Measurements from ENCODE around the gene TSC22D3. TPM values are rescaled to one million over a fixed set of nuclear protein-coding genes. Genes with fewer than 3 reads are reported as not detected.
"Not testable (repeated sequence)": the region's sequence is repeated elsewhere in the genome, so short reads cannot be mapped to it uniquely, and the experiment has no call there.

TSC22D3 gene
- total RNA-seq (ENCODE audit: unreplicated experiment): 107 TPM
- long read RNA-seq, transcript TSC22D3-206 (3 exons, 2,027 nt): major isoform, 126 of 186 reads
- long read RNA-seq, transcript TSC22D3-205 (3 exons, 1,812 nt): minor isoform, 51 of 186 reads
- long read RNA-seq, partial matches to known transcripts: 0 of 186 reads
- long read RNA-seq, other reads (novel, unspliced or antisense): 6 of 186 reads

DNA sequence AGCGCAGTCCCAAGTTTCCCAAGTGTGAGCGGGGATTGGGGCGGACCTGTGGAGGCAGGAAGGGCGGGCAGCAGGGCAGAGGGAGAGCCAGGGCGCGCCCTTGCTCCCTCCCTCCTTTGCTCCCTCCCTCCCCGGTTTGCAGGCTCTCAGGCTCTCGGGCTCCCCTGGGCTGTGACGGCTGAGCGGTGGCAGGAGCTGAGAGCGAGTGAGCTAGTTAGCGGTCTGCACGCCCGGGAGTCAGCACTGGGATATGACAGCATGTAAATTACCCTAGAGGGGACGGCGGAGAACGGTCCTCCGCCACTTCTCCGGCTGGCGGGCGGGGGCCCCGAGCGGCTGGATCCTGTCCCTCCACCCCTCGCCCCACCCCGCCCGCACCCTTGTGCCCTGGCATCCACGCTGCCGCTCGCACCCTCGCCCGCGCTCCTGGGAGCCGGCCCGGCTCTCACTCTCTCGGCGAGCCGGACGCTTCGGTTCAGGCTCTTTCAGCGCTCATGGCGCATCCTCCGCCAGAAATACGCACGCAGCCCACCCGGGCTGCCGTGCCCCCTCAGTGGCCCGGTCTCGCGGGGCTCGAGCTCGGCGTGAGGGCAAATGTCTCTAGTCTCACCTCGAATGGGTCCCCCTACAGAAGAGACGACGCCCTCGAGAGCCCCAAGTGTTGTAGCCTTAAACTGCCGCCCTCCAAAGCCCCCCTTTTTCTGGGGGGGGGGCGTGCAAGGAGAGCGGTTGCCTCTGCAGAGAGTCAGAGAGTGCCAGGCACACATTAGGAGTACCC lies at the start of gene TSC22D3:
TSC22D3 (minus strand) TSS at position 54 of the 778 bp plus-strand sequence. CDS start 368 bp downstream, outside the sequence.
- Mint-ChIP-seq H3K27ac (ENCODE audit: unreplicated experiment) (no peak within 1 kb of the TSS), H3K9me3 (ENCODE audit: unreplicated experiment) (no peaks in the 10 kb centered on the region), H3K27me3 (ENCODE audit: unreplicated experiment) (peaks cover 3% of the 10 kb centered on the region)

DNA sequence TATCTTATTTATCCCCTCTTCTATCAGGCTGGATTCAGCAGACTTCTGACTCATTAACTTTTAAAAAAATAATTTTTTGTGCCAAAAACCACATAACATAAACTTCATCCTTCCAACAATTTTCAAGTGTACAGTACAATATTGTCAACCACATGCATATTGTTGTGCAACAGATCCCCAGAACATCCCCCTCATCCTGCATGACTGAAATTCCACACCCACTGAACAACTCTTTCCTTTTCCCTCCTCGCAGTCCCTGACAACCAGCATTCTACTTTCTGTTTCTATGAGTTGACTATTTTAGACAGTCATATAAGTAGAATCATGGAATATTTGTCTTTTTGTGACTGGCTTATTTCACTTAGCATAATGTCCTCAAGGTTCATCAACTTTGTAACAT lies 47.9 kb upstream of the TSC22D3 start:
- Mint-ChIP-seq H3K4me3 (ENCODE audit: unreplicated experiment) (no peak overlapping the region), H3K27me3 (ENCODE audit: unreplicated experiment) (peaks cover 2% of the 10 kb centered on the region), H3K4me1 (ENCODE audit: low read depth, unreplicated experiment) (peaks cover 6% of the 10 kb centered on the region), H3K9me3 (ENCODE audit: unreplicated experiment) (peaks cover 2% of the 10 kb centered on the region), H3K36me3 (ENCODE audit: unreplicated experiment) (no peaks in the 10 kb centered on the region), H3K27ac (ENCODE audit: unreplicated experiment) (no peak overlapping the region)
- DNase-seq: no peak
- TF ChIP-seq, protein P1, sequence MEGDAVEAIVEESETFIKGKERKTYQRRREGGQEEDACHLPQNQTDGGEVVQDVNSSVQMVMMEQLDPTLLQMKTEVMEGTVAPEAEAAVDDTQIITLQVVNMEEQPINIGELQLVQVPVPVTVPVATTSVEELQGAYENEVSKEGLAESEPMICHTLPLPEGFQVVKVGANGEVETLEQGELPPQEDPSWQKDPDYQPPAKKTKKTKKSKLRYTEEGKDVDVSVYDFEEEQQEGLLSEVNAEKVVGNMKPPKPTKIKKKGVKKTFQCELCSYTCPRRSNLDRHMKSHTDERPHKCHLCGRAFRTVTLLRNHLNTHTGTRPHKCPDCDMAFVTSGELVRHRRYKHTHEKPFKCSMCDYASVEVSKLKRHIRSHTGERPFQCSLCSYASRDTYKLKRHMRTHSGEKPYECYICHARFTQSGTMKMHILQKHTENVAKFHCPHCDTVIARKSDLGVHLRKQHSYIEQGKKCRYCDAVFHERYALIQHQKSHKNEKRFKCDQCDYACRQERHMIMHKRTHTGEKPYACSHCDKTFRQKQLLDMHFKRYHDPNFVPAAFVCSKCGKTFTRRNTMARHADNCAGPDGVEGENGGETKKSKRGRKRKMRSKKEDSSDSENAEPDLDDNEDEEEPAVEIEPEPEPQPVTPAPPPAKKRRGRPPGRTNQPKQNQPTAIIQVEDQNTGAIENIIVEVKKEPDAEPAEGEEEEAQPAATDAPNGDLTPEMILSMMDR (IDR thresholded peaks at IDR 0.05; ENCODE audit: partially characterized antibody, unreplicated experiment): no peak

More for the DNA sequence above, at the start of gene TSC22D3:
- H3K4me3 Mint-ChIP-seq (ENCODE audit: unreplicated experiment): peak within 1 kb of the TSS; percentile 93
- H3K4me1 Mint-ChIP-seq (ENCODE audit: low read depth, unreplicated experiment): peaks cover 2% of the 10 kb centered on the region
- DNase-seq: peak; percentile 77
- TF ChIP-seq, protein P1 (IDR thresholded peaks at IDR 0.05; ENCODE audit: partially characterized antibody, unreplicated experiment): no peak
- H3K36me3 Mint-ChIP-seq (ENCODE audit: unreplicated experiment): no peaks in the 10 kb centered on the region

DNA sequence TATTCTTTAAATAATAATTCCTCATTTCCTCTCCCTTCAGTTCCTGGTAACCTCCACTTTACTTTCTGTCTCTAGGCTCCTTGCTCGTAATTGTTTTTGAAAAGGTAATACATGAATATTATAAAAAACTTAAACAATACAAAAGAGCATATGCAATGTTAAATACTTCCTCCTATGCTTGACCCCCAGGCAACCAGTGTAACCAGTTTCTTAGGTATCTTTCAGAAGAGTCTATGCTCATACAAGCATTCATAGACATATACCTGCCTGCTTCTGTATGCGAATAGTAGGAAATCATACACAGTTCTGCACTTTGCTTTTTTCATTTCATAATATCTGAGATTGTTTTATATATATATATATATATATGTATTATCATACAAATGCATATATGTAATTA lies 47.5 kb upstream of the TSC22D3 start:
- TF ChIP-seq, protein P1 (IDR thresholded peaks at IDR 0.05; ENCODE audit: partially characterized antibody, unreplicated experiment): no peak
- Mint-ChIP-seq H3K4me1 (ENCODE audit: low read depth, unreplicated experiment) (peaks cover 6% of the 10 kb centered on the region), H3K9me3 (ENCODE audit: unreplicated experiment) (peaks cover 2% of the 10 kb centered on the region), H3K27ac (ENCODE audit: unreplicated experiment) (no peak overlapping the region), H3K4me3 (ENCODE audit: unreplicated experiment) (no peak overlapping the region), H3K27me3 (ENCODE audit: unreplicated experiment) (peaks cover 2% of the 10 kb centered on the region), H3K36me3 (ENCODE audit: unreplicated experiment) (no peaks in the 10 kb centered on the region)
- no peak for DNase-seq

DNA sequence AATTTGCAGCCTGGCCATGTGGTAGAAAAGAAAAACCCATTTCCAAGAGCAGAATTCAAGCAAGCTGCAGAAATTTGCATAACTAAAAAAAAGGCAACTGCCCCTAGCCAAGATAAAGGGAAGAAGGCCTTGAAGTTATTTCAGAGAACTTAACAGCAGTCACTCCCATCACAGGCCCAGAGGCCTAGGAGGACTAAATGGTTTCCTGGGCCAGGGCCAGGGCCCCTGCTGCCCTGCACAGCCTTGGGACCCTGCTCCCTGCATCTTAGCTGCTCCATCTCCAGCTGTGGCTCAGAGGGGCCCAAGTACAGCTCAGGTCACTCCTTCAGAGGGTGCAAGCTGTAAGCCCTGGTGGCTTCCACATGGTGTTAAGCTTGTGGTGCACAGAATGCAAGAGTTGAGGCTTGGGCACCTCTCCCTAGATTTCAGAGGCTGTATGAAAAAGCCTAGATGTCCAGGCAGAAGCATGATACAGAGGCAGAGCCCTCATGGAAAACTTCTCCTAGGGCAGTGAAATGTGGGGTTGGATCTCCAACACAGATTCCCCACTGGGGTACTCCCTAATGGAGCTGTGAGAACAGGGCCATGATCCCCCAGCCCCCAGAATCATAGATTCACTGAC lies 43.4 kb upstream of the TSC22D3 start:
- H3K27ac Mint-ChIP-seq (ENCODE audit: unreplicated experiment): no peak overlapping the region
- H3K27me3 Mint-ChIP-seq (ENCODE audit: unreplicated experiment): peaks cover 2% of the 10 kb centered on the region
- H3K4me3 Mint-ChIP-seq (ENCODE audit: unreplicated experiment): no peak overlapping the region
- H3K36me3 Mint-ChIP-seq (ENCODE audit: unreplicated experiment): no peaks in the 10 kb centered on the region
- no peaks in the 10 kb centered on the region for H3K4me1 Mint-ChIP-seq (ENCODE audit: low read depth, unreplicated experiment)
- H3K9me3 Mint-ChIP-seq (ENCODE audit: unreplicated experiment): no peaks in the 10 kb centered on the region
- TF ChIP-seq, protein P1 (IDR thresholded peaks at IDR 0.05; ENCODE audit: partially characterized antibody, unreplicated experiment): no peak
- DNase-seq: no peak

DNA sequence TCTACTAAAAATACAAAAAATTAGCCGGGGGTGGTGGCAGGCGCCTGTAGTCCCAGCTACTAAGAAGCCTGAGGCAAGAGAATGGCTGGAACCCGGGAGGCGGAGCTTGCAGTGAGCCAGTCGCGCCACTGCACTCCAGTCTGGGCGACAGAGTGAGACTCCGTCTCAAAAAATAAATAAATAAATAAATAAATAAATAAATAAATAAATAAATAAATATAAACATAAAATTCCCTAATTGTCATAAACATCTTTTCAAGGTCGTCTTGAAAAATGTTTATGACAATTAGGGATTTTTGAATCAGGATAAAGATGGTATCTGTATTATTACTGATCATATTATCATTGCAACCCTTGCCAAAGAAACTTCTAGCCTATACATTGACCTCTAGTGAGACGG lies 34.5 kb upstream of the TSC22D3 start:
- not testable (repeated sequence) for H3K27me3 Mint-ChIP-seq (ENCODE audit: unreplicated experiment); DNase-seq; H3K36me3 Mint-ChIP-seq (ENCODE audit: unreplicated experiment); H3K27ac Mint-ChIP-seq (ENCODE audit: unreplicated experiment); H3K4me1 Mint-ChIP-seq (ENCODE audit: low read depth, unreplicated experiment); H3K4me3 Mint-ChIP-seq (ENCODE audit: unreplicated experiment); H3K9me3 Mint-ChIP-seq (ENCODE audit: unreplicated experiment)
